PC-9 (cell line): ENCODE results near the gene SERHL2. TPM values are rescaled to one million over a fixed set of nuclear protein-coding genes. Genes with fewer than 3 reads are reported as not detected.

Experiments used
- BruUV-seq: library from RNA; stranded (reverse); fragments of 400-500 nt; replicated peaks from 2 replicates; lab custom pipeline; 2021; lab: Mats Ljungman, UMichigan
- CTCF ChIA-PET: fragments of 300-600 bp; sonication (Branson Sonifier 250); formaldehyde crosslinking; loops from one replicate; lab custom pipeline; 2022; ENCODE audit warnings: antibody characterized with exemption; lab: Charles Lee
- POLR2A ChIA-PET: fragments of 300-600 bp; sonication (Branson Sonifier 250); formaldehyde crosslinking; loops from one replicate; lab custom pipeline; 2022; ENCODE audit warnings: antibody characterized with exemption; ENCODE audit not compliant: unreplicated experiment; lab: Charles Lee
- DNase-seq, 2 experiments: peaks; one replicate each; pipeline versions ENCODE4 v3.0.0 to v3.0.0-alpha.2; 2015 to 2022; ENCODE audit warnings: mixed read lengths in 1 of 2
- H2AFZ ChIP-seq: fragments of 200-600 bp; sonication (generic); 2 replicates; pipeline ENCODE4 v1.8.1; 2017; ENCODE audit warnings: antibody characterized with exemption
- H3F3A ChIP-seq: fragments of 200-600 bp; sonication (generic); 2 replicates; pipeline ENCODE4 v1.8.1; 2017; ENCODE audit warnings: antibody characterized with exemption, mild to moderate bottlenecking, low read depth; ENCODE audit not compliant: insufficient read depth
- H3K27ac ChIP-seq: fragments of 200-600 bp; sonication (generic); 2 replicates; pipeline ENCODE4 v1.6.1; 2016; ENCODE audit warnings: mixed run types
- H3K27me3 ChIP-seq: fragments of 200-600 bp; sonication (generic); 2 replicates; pipeline ENCODE4 v1.6.1; 2016; ENCODE audit warnings: low read depth, mixed run types; ENCODE audit not compliant: insufficient read depth
- H3K36me3 ChIP-seq: fragments of 200-600 bp; sonication (generic); 2 replicates; pipeline ENCODE4 v1.6.1; 2016; ENCODE audit warnings: low read depth, mixed run types
- H3K4me1 ChIP-seq: fragments of 200-600 bp; sonication (generic); replicated peaks from 2 replicates; pipeline ENCODE4 v1.6.1; 2016; ENCODE audit warnings: mixed run types; ENCODE audit not compliant: insufficient read depth
- H3K4me2 ChIP-seq: fragments of 200-600 bp; sonication (generic); 2 replicates; pipeline ENCODE4 v1.6.1; 2017; ENCODE audit warnings: mixed run types
- H3K4me3 ChIP-seq: fragments of 200-600 bp; sonication (generic); 2 replicates; pipeline ENCODE4 v1.6.1; 2016; ENCODE audit warnings: mixed run types
- H3K79me2 ChIP-seq: fragments of 200-600 bp; sonication (generic); 2 replicates; pipeline ENCODE4 v1.6.1; 2017; ENCODE audit warnings: low read depth, mixed run types
- H3K9me2 ChIP-seq: fragments of 200-600 bp; sonication (generic); 2 replicates; pipeline ENCODE4 v1.8.1; 2017; ENCODE audit warnings: mild to moderate bottlenecking; ENCODE audit not compliant: insufficient read depth
- H3K9me3 ChIP-seq: fragments of 200-600 bp; sonication (generic); 2 replicates; pipeline ENCODE4 v1.8.1; 2016; ENCODE audit warnings: low read depth; ENCODE audit not compliant: insufficient read depth
- H4K20me1 ChIP-seq: fragments of 200-600 bp; sonication (generic); 2 replicates; pipeline ENCODE4 v1.8.1; 2017; ENCODE audit not compliant: insufficient read depth
- CTCF ChIP-seq: fragments of 200-600 bp; sonication (generic); conservative IDR thresholded peaks from 2 replicates; pipeline ENCODE4 v1.6.1; 2017; ENCODE audit warnings: mixed run types, antibody characterized with exemption, mild to moderate bottlenecking, moderate library complexity
- EZH2 ChIP-seq: fragments of 200-600 bp; sonication (generic); IDR thresholded peaks from 2 replicates; pipeline ENCODE4 v1.8.0; 2017; ENCODE audit warnings: antibody characterized with exemption, low read depth
- intact Hi-C: fragments of 100-400 bp; cut with micrococcal nuclease; formaldehyde crosslinking; loops from one replicate; pipeline ENCODE4 v1.10.0; 2022; ENCODE audit not compliant: unreplicated experiment
- total RNA-seq: library from RNA; stranded (reverse); gene quantifications from 2 replicates; pipeline ENCODE4 v1.2.3, GENCODE V29; 2021

Gene SERHL2
- total RNA-seq, 1 experiment from 2014 or later, result 2.4 TPM

GRCh38 chr22:42611051-42611450 is 57.3 kb downstream of the SERHL2 start:
- POLR2A ChIA-PET, result no interaction called here

DNA sequence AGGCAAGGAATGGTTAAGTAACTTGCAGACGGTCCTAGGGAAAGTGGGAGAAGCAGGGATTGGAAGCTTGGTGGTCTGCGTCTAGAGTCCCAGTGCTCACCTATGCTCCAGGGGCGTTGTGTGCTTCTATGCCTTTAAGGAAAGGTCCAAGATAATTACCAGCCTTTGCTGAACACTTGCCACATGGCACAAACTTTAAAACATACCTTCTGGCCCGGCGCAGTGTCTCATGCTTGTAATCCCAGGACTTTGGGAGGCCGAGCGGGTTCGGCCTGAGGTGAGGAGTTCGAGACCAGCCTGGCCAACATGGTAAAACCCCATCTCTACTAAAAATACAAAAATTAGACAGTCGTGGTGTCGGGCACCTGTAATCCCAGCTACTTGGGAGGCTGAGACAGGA is 58.6 kb downstream of the SERHL2 start:
- no peak for DNase-seq
- H3K79me2 ChIP-seq, result peaks cover 67% of the 10 kb centered on the region
- POLR2A ChIA-PET, result no interaction called here
- H3K9me3 ChIP-seq, result no peaks in the 10 kb centered on the region
- H3K4me2 ChIP-seq, result peak overlapping the region; percentile 100
- intact Hi-C loops, result loop anchor here (5.0 kb wide), 1 partner anchor 80 kb away; no protein-coding TSS in a partner anchor
- H3K9me2 ChIP-seq, result no peaks in the 10 kb centered on the region
- CTCF ChIA-PET, result interaction anchor here (0.5 kb wide), 1 partner anchor 124 kb away, joined by 5 read pairs; no protein-coding TSS in a partner anchor
- peaks cover 41% of the 10 kb centered on the region for H3K4me1 ChIP-seq
- H3K27ac ChIP-seq, result no peak overlapping the region
- peaks cover 49% of the 10 kb centered on the region for H3F3A ChIP-seq
- no TSS peak for BruUV-seq
- no peak overlapping the region for H2AFZ ChIP-seq
- peaks cover 52% of the 10 kb centered on the region for H4K20me1 ChIP-seq
- H3K4me3 ChIP-seq, result peak overlapping the region; percentile 100
- TF ChIP-seq EZH2 (no peak), CTCF (no peak)
- H3K36me3 ChIP-seq, result 0 out of 2 replicates have a peak, but pooled peaks cover 16% of the 10 kb centered on the region
- H3K27me3 ChIP-seq, result no peaks in the 10 kb centered on the region

More at GRCh38 chr22:42611051-42611450, 57.3 kb downstream of the SERHL2 start:
- H3K4me1 ChIP-seq, result peaks cover 33% of the 10 kb centered on the region
- CTCF ChIA-PET, result no interaction called here
- no peak overlapping the region for H3K4me2 ChIP-seq
- H3K27ac ChIP-seq, result no peak overlapping the region
- TF ChIP-seq EZH2 (no peak), CTCF (no peak)
- no TSS peak for BruUV-seq
- 0 out of 2 replicates have a peak, but pooled peaks cover 16% of the 10 kb centered on the region for H3K36me3 ChIP-seq
- no peak for DNase-seq
- H3K27me3 ChIP-seq, result no peaks in the 10 kb centered on the region
- peaks cover 78% of the 10 kb centered on the region for H3K79me2 ChIP-seq
- no peaks in the 10 kb centered on the region for H3K9me2 ChIP-seq
- H2AFZ ChIP-seq, result no peak overlapping the region
- intact Hi-C loops, result loop anchor here (5.0 kb wide), 1 partner anchor 79 kb away; no protein-coding TSS in a partner anchor
- no peak overlapping the region for H3K4me3 ChIP-seq
- peaks cover 39% of the 10 kb centered on the region for H3F3A ChIP-seq
- H4K20me1 ChIP-seq, result peaks cover 61% of the 10 kb centered on the region
- H3K9me3 ChIP-seq, result no peaks in the 10 kb centered on the region

DNA sequence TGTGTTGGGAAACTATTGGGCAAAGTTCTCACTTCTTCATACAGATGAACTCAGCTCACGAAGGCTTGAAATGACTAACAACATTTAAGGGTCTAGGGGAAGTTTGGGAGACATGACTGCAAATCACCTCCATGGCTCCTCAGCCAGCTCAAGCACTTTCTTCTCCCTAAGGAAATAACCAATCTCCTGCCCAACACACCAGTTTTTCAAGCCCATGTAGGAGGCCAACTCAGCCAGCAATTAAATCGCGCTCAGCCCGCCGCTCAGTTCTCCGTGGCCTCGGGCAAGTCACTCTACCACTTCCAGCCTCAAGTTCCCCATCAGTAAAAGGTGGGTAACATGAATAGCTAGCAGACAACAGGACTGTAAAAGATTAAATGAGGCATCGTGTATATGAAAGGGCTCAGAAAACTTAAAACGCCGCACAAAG is 60.1 kb downstream of the SERHL2 start:
- ChIA-PET CTCF (interaction anchor here (0.7 kb wide), 1 partner anchor 254 kb away, joined by 11 read pairs; no protein-coding TSS in a partner anchor), POLR2A (interaction anchor here (0.5 to 0.6 kb wide), 4 partner anchors 97 to 615 kb away, joined by 3 to 24 read pairs (median 7); partner anchors contain the start of gene WBP2NL)
- Histone ChIP-seq H3K4me3 (peak overlapping the region; percentile 100), H3F3A (peaks cover 50% of the 10 kb centered on the region), H2AFZ (peak overlapping the region; percentile 81), H3K27ac (peak overlapping the region; percentile 96), H3K27me3 (no peaks in the 10 kb centered on the region), H3K36me3 (0 out of 2 replicates have a peak, but pooled peaks cover 16% of the 10 kb centered on the region), H3K4me2 (peak overlapping the region; percentile 100), H3K79me2 (peaks cover 54% of the 10 kb centered on the region), H3K4me1 (peaks cover 36% of the 10 kb centered on the region), H4K20me1 (peaks cover 47% of the 10 kb centered on the region), H3K9me2 (no peaks in the 10 kb centered on the region), H3K9me3 (no peaks in the 10 kb centered on the region)
- no peak for TF ChIP-seq EZH2
- no peak for TF ChIP-seq CTCF
- intact Hi-C loops, result loop anchor here (2.0 to 5.0 kb wide), 3 partner anchors 21 to 249 kb away; no protein-coding TSS in a partner anchor
- peak in 1 of 2 experiments; percentile 44 for DNase-seq
- BruUV-seq, result TSS peak; percentile 42
